ENCODE measurements around the gene GRID1. TPM values are rescaled to one million over a fixed set of nuclear protein-coding genes. Genes with fewer than 3 reads are reported as not detected.

Gene GRID1
- total and polyA plus RNA-seq, 10 of the 15 experiments (the other 5 are each of a cell fraction or from before 2014, with no cell fraction given): 0.04 to 0.62 (median 0.08) TPM; not detected in 5

DNA sequence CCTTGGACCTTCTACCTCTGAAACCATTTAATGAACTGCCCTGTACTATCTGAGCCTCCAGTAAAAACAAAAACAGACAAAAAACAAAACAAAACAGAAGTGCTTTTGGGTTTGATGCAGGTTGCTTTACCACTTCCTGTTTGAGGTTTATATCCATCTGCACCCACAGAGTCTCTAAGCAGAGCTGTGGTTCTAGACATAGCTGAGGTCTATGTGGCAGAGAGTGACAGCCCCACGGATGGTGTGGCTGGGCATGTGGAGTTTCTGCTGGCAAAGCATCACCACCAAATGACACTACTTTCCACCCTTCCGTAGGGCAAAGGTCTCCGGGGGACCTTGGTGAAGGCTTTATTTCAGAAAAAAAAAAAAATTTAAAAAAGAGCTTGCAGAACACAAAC, 754.2 kb downstream of the GRID1 start (continued):
- TF ChIP-seq GATAD2B (conservative IDR thresholded peaks at IDR 0.05; ENCODE audit: low read depth): 0 out of 2 replicates have a peak, but pooled peaks have one; percentile 39

DNA sequence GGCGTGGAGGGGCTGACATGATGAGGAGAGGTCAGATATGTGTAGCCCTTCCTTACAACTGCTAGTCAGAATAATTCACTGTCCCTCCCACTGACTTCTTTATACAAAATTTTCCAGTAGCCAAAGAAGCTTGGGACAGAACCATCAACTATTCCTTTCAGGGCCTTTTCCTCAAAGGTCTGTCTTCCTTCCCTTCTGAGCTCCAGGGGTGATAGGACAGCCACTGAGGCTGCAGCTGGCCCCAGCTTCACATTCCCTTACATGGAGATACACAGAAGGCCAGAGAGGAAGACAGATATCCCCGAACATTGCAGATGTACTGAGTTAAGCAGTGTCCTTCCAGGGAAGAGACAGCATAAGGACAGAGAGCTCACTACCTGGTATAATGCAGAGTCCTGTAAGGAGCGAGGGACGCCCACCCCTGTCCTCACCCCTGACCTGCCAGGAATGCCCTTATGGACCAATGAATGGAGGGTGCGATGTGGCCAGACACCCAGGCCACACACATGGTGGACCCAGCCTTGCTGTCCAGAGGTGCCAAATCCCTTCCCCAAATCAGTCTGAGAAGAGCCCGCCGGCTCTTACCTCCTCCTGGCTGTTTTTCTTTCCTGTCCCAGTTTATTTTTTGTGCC, 754.7 kb downstream of the GRID1 start:
- POLR2A ChIA-PET: no interaction called here
- H3K27me3 ChIP-seq (replicated peaks in 1 of 2; ENCODE audit: control insufficient read depth in 2 of 2, insufficient read depth in 2 of 2, low read length in 1 of 2): no peaks in the 10 kb centered on the region
- H2AFZ ChIP-seq (ENCODE audit: control insufficient read depth, low read depth, low read length): no peak overlapping the region
- no peak overlapping the region for H3K9ac ChIP-seq (ENCODE audit: control insufficient read depth, insufficient read depth, low read length)
- WGBS (ENCODE audit: insufficient coverage, insufficient replicate concordance, low lambda C conversion rate, missing lambda C conversion rate): 45% methylated on average over 7 of the region's 7 CpGs
- peaks cover 10% of the 10 kb centered on the region for H3K4me1 ChIP-seq (ENCODE audit: control insufficient read depth, insufficient read depth, low read length)
- H3K36me3 ChIP-seq (ENCODE audit: control insufficient read depth in 2 of 2, insufficient read depth in 2 of 2, low read length in 1 of 2): no peaks in the 10 kb centered on the region
- RAD21 ChIA-PET (ENCODE audit: unreplicated experiment): no interaction called here
- no peaks in the 10 kb centered on the region for H4K20me1 ChIP-seq (ENCODE audit: control insufficient read depth, insufficient read depth)
- H3K27ac ChIP-seq (ENCODE audit: control insufficient read depth, insufficient read depth): no peak overlapping the region
- H3K4me2 ChIP-seq (ENCODE audit: control insufficient read depth, insufficient read depth): no peak overlapping the region
- FAIRE-seq (no peak), DNase-seq (ENCODE audit: low read depth, low spot score) (no peak), ATAC-seq (no peak; the same call in 2 of the 3 replicates)
- no peak overlapping the region for H3K4me3 ChIP-seq
- H3K79me2 ChIP-seq (ENCODE audit: control insufficient read depth, insufficient read depth, low read length): no peaks in the 10 kb centered on the region
- TF ChIP-seq ZNF274 (IDR thresholded peaks at IDR 0.05; ENCODE audit: insufficient read depth, insufficient read length): no peak
- TF ChIP-seq ETV6 (conservative IDR thresholded peaks at IDR 0.05 in 1 of 2, IDR thresholded peaks at IDR 0.05 in 1 of 2; ENCODE audit: borderline replicate concordance in 1 of 2, low read depth in 1 of 2): no peak
- no peak for TF ChIP-seq IRF3 (IDR thresholded peaks at IDR 0.05)
- no peak for TF ChIP-seq SPI1 (IDR thresholded peaks at IDR 0.05; ENCODE audit: borderline replicate concordance, insufficient read depth, low read depth, low read length)
- no peak for TF ChIP-seq CBFB (IDR thresholded peaks at IDR 0.05; ENCODE audit: low read depth)
- TF ChIP-seq SMAD5 (IDR thresholded peaks at IDR 0.05; ENCODE audit: low read depth): no peak
- no peak for TF ChIP-seq EED (IDR thresholded peaks at IDR 0.05; ENCODE audit: low read depth)
- no peak for TF ChIP-seq HDGF (IDR thresholded peaks at IDR 0.05)
- TF ChIP-seq TARDBP (IDR thresholded peaks at IDR 0.05; ENCODE audit: borderline replicate concordance): no peak
- TF ChIP-seq, protein P1, sequence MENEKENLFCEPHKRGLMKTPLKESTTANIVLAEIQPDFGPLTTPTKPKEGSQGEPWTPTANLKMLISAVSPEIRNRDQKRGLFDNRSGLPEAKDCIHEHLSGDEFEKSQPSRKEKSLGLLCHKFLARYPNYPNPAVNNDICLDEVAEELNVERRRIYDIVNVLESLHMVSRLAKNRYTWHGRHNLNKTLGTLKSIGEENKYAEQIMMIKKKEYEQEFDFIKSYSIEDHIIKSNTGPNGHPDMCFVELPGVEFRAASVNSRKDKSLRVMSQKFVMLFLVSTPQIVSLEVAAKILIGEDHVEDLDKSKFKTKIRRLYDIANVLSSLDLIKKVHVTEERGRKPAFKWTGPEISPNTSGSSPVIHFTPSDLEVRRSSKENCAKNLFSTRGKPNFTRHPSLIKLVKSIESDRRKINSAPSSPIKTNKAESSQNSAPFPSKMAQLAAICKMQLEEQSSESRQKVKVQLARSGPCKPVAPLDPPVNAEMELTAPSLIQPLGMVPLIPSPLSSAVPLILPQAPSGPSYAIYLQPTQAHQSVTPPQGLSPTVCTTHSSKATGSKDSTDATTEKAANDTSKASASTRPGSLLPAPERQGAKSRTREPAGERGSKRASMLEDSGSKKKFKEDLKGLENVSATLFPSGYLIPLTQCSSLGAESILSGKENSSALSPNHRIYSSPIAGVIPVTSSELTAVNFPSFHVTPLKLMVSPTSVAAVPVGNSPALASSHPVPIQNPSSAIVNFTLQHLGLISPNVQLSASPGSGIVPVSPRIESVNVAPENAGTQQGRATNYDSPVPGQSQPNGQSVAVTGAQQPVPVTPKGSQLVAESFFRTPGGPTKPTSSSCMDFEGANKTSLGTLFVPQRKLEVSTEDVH (IDR thresholded peaks at IDR 0.05; ENCODE audit: low read depth, partially characterized antibody): no peak
- TF ChIP-seq SIX5 (IDR thresholded peaks at IDR 0.05; ENCODE audit: low read depth, low read length, severe bottlenecking): no peak
- no peak for TF ChIP-seq ZNF622 (IDR thresholded peaks at IDR 0.05)
- TF ChIP-seq BRCA1 (IDR thresholded peaks at IDR 0.05; ENCODE audit: low read depth, low read length): no peak
- TF ChIP-seq NFXL1 (IDR thresholded peaks at IDR 0.05; ENCODE audit: borderline replicate concordance): no peak
- TF ChIP-seq POU2F2 (IDR thresholded peaks at IDR 0.05; ENCODE audit: borderline replicate concordance, low read depth, low read length): no peak
- TF ChIP-seq IKZF2 (IDR thresholded peaks at IDR 0.05): no peak
- TF ChIP-seq GABPA (IDR thresholded peaks at IDR 0.05; ENCODE audit: low read depth): no peak
- TF ChIP-seq YBX1 (IDR thresholded peaks at IDR 0.05): no peak
- no peak for TF ChIP-seq ZSCAN29 (IDR thresholded peaks at IDR 0.05)
- no TSS peak for BruUV-seq (replicated peaks)
- CTCF ChIA-PET: interaction anchor here (0.6 kb wide), 1 partner anchor 11 kb away, joined by 3 read pairs; no protein-coding TSS in a partner anchor
- no peaks in the 10 kb centered on the region; the same call in 2 of the 3 replicates for H3K9me3 ChIP-seq (replicated peaks; ENCODE audit: control insufficient read depth, insufficient read depth, low read length)
- SMC1A ChIA-PET (ENCODE audit: uncharacterized antibody, unreplicated experiment): interaction anchor here (1.0 kb wide), 1 partner anchor 17 kb away, joined by 3 read pairs; no protein-coding TSS in a partner anchor
- in situ Hi-C loops (cut with MboI): no loop called here
- intact Hi-C loops (cut with micrococcal nuclease; ENCODE audit: unreplicated experiment): no loop called here
